ENCODE results near the gene TPPP. TPM values are rescaled to one million over a fixed set of nuclear protein-coding genes. Genes with fewer than 3 reads are reported as not detected.

Gene TPPP
- total and polyA plus RNA-seq, 2 donors (not counting 3 experiments of a cell fraction or from before 2014, with no cell fraction given): 0.04 to 0.09 TPM

GRCh38 chr5:647727-648126 is 45.4 kb downstream of the TPPP start:
- Histone ChIP-seq H3K79me2 (ENCODE audit: control insufficient read depth, insufficient read depth, low read length) (no peaks in the 10 kb centered on the region), H3K27me3 (ENCODE audit: control insufficient read depth in 2 of 2, insufficient read depth in 2 of 2, low read length in 2 of 2) (no peaks in the 10 kb centered on the region), H3K9ac (replicated peaks; ENCODE audit: extremely low read depth, insufficient read depth, low read length) (no peak overlapping the region), H3K36me3 (ENCODE audit: control insufficient read depth in 2 of 2, extremely low read depth in 1 of 2, insufficient read depth in 2 of 2, low read length in 2 of 2) (peaks cover 3 to 7% of the 10 kb centered on the region in 2 experiments), H3K4me3 (replicated peaks in 1 of 3; ENCODE audit: insufficient read depth in 1 of 3, low read depth in 1 of 3, low read length in 3 of 3) (no peak overlapping the region), H3K4me2 (ENCODE audit: insufficient read depth, low read length) (no peak overlapping the region), H3K4me1 (ENCODE audit: control insufficient read depth, extremely low read depth, insufficient read depth, low read length) (no peaks in the 10 kb centered on the region), H3K27ac (ENCODE audit: insufficient read depth, low read depth, low read length) (no peak overlapping the region), H3K9me1 (replicated peaks; ENCODE audit: control insufficient read depth, extremely low read depth, insufficient read depth, low read length) (no peaks in the 10 kb centered on the region), H2AFZ (ENCODE audit: low read depth, low read length) (no peak overlapping the region), H4K20me1 (replicated peaks; ENCODE audit: control insufficient read depth, extremely low read depth, insufficient read depth, low read length) (no peaks in the 10 kb centered on the region), H3K9me3 (replicated peaks; ENCODE audit: control insufficient read depth, insufficient read depth, low read length) (no peaks in the 10 kb centered on the region)
- FAIRE-seq: no peak
- CTCF ChIA-PET: no interaction called here
- TF ChIP-seq POLR2AphosphoS5 (IDR thresholded peaks at IDR 0.05; ENCODE audit: insufficient read depth, low read depth, low read length) (no peak), FOS (IDR thresholded peaks at IDR 0.05; ENCODE audit: borderline replicate concordance, insufficient read depth, low read length) (no peak), MYC (IDR thresholded peaks at IDR 0.05; ENCODE audit: low read depth, low read length) (no peak), POLR2A (IDR thresholded peaks at IDR 0.05; ENCODE audit: low read depth, low read length) (no peak), MAX (IDR thresholded peaks at IDR 0.05; ENCODE audit: insufficient read depth, insufficient read length) (no peak)
- no peak for DNase-seq (ENCODE audit: low read depth, low spot score)
- POLR2A ChIA-PET: no interaction called here
- no TSS peak for BruUV-seq (replicated peaks)
- intact Hi-C loops (cut with micrococcal nuclease): no loop called here
- dilution Hi-C loops (cut with MboI; ENCODE audit: extremely low pct_ligation_motif_present, low sequenced_read_pairs): no loop called here

GRCh38 chr5:647311-647710 is 45.8 kb downstream of the TPPP start:
- DNase-seq (ENCODE audit: low read depth, low spot score): no peak
- no peak overlapping the region for H3K4me2 ChIP-seq (ENCODE audit: insufficient read depth, low read length)
- H3K79me2 ChIP-seq (ENCODE audit: control insufficient read depth, insufficient read depth, low read length): no peaks in the 10 kb centered on the region
- no TSS peak for BruUV-seq (replicated peaks)
- no peak overlapping the region for H3K27ac ChIP-seq (ENCODE audit: insufficient read depth, low read depth, low read length)
- no peak for FAIRE-seq
- no peaks in the 10 kb centered on the region for H3K4me1 ChIP-seq (ENCODE audit: control insufficient read depth, extremely low read depth, insufficient read depth, low read length)
- H3K27me3 ChIP-seq (ENCODE audit: control insufficient read depth in 2 of 2, insufficient read depth in 2 of 2, low read length in 2 of 2): no peaks in the 10 kb centered on the region
- no peak overlapping the region for H3K9ac ChIP-seq (replicated peaks; ENCODE audit: extremely low read depth, insufficient read depth, low read length)
- H3K36me3 ChIP-seq (ENCODE audit: control insufficient read depth in 2 of 2, extremely low read depth in 1 of 2, insufficient read depth in 2 of 2, low read length in 2 of 2): peaks cover 3 to 7% of the 10 kb centered on the region in 2 experiments
- dilution Hi-C loops (cut with MboI; ENCODE audit: extremely low pct_ligation_motif_present, low sequenced_read_pairs) (no loop called here), intact Hi-C loops (cut with micrococcal nuclease) (no loop called here)
- no peaks in the 10 kb centered on the region for H4K20me1 ChIP-seq (replicated peaks; ENCODE audit: control insufficient read depth, extremely low read depth, insufficient read depth, low read length)
- no peaks in the 10 kb centered on the region for H3K9me1 ChIP-seq (replicated peaks; ENCODE audit: control insufficient read depth, extremely low read depth, insufficient read depth, low read length)
- H2AFZ ChIP-seq (ENCODE audit: low read depth, low read length): no peak overlapping the region
- H3K4me3 ChIP-seq (replicated peaks in 1 of 3; ENCODE audit: insufficient read depth in 1 of 3, low read depth in 1 of 3, low read length in 3 of 3): no peak overlapping the region
- H3K9me3 ChIP-seq (replicated peaks; ENCODE audit: control insufficient read depth, insufficient read depth, low read length): no peaks in the 10 kb centered on the region
- ChIA-PET POLR2A (no interaction called here), CTCF (no interaction called here)
- TF ChIP-seq MAX (IDR thresholded peaks at IDR 0.05; ENCODE audit: insufficient read depth, insufficient read length) (no peak), FOS (IDR thresholded peaks at IDR 0.05; ENCODE audit: borderline replicate concordance, insufficient read depth, low read length) (no peak), JUN (IDR thresholded peaks at IDR 0.05; ENCODE audit: borderline replicate concordance, insufficient read depth, insufficient read length, low read depth) (no peak), EZH2 (IDR thresholded peaks at IDR 0.05; ENCODE audit: borderline replicate concordance, low read depth, low read length, severe bottlenecking) (no peak), CTCF (IDR thresholded peaks at IDR 0.05; ENCODE audit: extremely low read depth in 1 of 2, insufficient read depth in 1 of 2, low read depth in 1 of 2, low read length in 2 of 2) (no peak), GATA2 (IDR thresholded peaks at IDR 0.05; ENCODE audit: insufficient read depth, insufficient read length, low read depth, low read length) (no peak), POLR2AphosphoS5 (IDR thresholded peaks at IDR 0.05; ENCODE audit: insufficient read depth, low read depth, low read length) (no peak), MYC (IDR thresholded peaks at IDR 0.05; ENCODE audit: low read depth, low read length) (no peak)
